NCI-H187 (cell line): ENCODE results near the gene ZNRF1.

Source experiments
- DNase-seq, 2 experiments: peaks; one replicate each; lab custom pipeline; 2025; lab: John Stamatoyannopoulos, UW

ZNRF1 gene

DNA sequence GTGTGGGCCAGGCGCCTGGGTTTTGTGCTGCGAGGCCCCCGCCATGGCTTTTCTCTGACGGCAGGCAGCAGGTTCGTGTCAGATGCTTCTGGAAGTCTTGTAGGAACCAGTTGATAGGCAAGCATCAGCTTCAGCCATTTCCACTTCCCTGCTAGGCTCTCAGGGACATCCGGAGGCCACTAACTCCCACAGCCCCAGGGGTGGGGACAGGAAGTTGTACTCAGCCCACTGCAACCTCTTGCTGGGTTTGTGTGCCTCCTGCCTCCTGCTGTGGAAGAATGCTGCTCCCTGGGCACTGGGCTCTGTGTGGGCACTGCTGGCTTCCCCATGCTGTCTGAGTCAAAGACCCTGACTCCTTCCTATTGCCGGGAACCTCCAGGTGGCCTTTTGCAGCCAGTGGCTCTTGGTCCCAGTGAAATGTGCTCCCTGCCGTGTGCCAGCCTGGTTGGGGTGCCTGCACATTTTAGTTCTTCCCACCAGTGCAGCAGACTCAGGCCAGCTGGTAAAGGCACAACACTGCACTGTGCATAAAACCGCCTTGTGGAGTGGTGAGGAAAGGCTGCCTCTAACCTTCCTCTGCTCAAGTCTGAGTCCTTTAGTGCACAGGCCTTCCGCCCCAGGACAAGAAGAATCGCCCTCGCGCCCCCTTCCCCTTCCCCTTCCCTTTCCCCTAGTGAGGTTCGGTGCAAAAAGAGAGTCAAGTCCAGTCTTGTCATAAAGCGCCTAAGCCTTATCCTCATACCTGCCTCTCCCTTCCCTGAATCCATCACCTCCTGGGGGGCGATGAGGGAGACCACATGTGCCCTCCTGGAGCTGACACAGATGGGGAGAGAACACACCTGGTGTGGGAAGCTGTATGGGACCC, 101.1 kb downstream of the ZNRF1 start:
- DNase-seq, result no peak

GRCh38 chr16:75100603-75100990, 101.8 kb downstream of the ZNRF1 start:
- no peak for DNase-seq

- no peak for DNase-seq
These were observed 102.8 kb downstream of the ZNRF1 start for GRCh38 chr16:75101635-75102034.

DNA sequence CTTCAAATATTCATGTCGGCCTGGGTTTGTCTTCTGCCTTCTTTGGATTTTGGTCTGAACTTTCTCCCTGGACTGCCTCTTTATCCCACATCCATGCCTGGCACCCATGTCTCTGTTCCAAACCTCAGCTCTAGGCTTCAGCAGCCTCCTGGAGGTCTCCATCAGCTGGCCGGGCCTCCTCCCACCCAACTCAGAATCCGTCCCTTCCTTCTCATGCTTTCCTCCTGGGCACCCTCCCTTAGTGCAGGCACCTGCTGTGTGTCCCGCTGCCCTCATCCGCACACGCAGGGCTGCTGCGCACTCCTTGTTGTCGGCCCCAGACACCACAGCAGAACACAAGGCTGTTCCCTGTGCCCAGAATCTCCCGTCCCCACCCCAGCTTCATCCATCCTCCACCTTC, 103.8 kb downstream of the ZNRF1 start:
- no peak for DNase-seq

GRCh38 chr16:75103994-75104393, 105.2 kb downstream of the ZNRF1 start:
- no peak for DNase-seq

- DNase-seq, result no peak
These were observed 106.0 kb downstream of the ZNRF1 start for GRCh38 chr16:75104836-75105235.

GRCh38 chr16:75105306-75106061, 106.7 kb downstream of the ZNRF1 start:
- no peak for DNase-seq

DNA sequence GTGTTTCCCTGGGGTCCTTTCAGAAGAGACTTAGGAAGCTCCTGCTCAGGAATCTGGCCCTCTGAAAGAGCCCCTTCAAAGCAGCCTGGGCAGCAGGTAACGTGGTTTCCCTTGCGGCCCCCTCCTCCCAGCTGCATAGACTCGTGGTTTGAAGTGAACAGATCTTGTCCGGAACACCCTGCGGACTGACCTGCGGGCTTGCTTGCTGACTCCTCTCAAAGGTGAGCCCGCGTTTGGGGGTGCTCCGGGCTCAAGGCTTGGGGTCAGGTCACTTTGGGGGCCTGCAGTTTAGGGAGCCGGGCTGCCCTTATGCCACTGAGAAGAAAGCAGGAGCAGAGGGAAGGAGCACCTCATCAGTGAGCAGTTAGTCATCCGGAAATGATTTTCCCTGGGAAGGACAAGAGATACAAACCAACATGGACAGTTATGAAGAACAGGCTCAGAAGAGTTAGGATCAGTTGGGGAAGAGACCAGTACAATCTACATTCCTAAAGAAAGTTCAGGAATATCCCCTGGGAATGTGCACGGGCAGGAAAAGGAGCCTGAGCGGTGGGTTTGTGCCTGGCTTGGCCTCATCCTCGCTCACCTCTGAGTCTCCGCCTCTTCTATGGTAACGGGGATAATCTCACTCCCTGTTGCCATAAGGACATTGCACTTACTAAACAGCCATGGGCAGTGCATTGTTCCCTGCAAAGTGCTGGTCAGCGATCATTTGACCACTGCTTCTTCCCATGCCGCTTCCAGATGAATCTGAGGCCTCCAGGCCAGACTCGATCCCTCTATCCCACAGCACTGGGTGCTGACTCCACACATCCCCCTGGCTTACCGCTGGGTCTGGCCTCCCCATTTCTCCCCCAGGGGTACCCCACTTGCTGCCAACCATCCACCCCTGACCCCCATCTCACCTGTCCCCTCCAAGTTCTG, 107.8 kb downstream of the ZNRF1 start:
- DNase-seq, result no peak

DNA sequence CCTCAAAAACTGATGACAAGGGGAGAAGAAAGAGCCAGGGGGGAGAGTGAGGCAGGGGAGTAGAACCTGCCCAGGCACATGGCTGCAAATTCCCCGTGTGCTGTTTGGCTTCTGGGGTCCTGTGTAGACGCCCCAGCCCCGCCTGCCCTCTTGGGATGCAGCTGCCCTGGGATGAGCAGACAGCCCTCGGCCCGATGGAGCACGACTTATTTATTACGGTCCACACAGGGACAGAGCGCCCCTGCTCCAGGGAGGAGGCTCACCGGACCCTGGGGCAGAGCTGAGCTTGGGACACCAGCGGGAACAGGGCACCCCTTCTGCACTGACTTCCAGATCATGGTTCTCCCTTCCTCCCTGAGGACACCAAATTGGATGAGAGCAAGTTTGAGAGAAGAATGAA, 108.7 kb downstream of the ZNRF1 start:
- DNase-seq, result no peak

- DNase-seq, result no peak
These were observed 110.2 kb downstream of the ZNRF1 start for GRCh38 chr16:75108792-75109731.

DNA sequence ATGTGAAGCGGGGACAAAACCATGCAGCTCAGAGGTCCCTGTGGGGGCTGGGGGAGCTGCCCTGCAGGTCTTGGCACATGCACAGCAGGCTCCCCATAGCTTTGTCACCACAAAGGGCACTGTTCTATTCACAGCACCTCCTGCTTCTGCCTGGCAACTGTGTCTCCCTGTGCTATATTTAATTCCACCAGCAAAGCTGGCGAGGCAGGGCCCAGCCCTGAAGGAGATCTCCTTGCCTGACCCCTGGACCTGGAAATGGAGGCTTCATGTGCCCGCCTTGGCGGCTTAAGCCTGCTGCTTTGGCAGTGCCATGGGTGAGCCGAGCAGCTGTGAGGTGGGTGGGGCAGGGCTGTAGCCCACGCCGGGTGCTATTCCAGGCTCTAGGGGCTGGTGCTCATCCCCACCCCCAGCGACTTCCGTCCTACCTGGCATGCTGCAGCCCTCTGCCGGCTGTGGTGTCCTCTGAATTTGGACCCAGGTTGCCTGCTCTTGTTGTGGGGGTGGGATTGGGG, 111.0 kb downstream of the ZNRF1 start:
- DNase-seq, result no peak

GRCh38 chr16:75110637-75111513, 112.1 kb downstream of the ZNRF1 start:
- DNase-seq, result peak; percentile 42 to 57

- DNase-seq, result no peak
These were observed 112.7 kb downstream of the ZNRF1 start for GRCh38 chr16:75111514-75111940.

DNA sequence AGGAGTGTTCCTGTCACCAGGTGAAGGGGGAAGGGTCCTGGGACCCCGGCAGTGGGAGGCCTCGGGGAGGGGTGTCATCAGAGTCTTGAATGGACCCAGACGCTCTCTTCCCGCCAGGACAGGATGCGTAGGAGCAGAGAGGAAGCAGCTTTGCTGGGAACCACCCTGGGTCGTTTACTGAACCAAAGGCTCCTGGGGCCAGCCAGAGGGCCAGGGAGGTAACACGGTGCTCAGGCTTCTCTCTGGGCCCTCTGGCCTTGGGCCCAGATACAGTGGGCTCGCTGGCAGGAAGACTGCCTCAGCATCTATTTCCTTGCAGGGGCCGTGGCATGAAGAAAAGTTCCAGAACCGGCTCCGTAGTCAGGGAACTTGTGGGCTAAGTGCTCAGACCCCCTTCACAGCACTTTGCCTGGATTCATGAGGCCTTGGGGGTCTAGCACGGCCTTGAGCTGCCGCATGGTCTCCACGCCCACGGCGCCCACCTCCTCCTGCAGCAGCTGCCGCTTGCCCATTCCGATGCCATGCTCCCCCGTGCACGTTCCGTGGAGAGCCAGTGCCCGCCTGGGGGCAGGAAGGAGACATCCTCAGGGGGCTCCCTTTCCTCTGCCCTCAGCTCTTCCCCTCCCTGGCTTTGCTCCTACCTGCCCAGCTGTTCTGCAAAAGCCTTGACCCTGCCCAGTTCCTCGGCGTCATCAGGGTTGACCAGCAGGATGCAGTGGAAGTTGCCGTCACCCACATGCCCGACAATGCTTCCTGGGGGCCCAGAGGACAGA, 113.3 kb downstream of the ZNRF1 start:
- DNase-seq, result no peak

DNA sequence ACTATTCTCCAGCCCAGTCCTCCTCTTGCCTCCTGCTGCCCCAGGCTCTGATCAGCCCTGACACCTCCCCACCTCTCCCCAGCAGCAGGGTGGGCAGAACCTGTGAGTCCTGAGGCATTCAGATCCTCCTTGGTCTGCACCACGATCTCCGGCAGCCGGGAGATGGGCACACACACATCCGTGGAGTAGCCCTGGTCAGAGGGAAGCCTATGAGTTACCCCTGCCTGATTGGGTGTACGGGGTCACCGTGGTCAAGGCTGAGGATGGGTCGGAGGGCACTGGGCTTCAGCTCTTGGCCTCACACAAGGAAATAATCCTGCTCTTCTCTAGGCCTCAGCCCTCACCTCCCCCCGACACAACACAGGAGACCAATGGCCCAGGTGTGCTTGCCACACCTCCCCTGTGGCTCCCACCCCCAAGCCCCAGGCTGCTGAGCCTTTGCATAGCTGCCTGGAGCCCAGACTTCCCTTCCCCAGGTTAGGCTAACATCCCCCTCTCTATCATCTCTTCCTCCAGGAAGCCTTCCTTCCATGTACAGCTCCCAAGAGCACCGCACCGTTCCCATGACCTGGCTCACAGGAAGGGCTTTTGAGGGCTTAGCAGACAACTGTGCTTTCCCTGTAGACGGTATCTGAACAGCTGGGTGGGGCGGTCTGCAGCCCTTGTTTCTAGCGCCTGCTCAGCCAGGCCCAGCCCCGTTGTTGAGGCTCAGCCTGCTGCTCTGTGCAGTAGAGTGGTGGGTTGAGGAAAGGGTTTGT, 114.1 kb downstream of the ZNRF1 start:
- DNase-seq, result no peak

DNA sequence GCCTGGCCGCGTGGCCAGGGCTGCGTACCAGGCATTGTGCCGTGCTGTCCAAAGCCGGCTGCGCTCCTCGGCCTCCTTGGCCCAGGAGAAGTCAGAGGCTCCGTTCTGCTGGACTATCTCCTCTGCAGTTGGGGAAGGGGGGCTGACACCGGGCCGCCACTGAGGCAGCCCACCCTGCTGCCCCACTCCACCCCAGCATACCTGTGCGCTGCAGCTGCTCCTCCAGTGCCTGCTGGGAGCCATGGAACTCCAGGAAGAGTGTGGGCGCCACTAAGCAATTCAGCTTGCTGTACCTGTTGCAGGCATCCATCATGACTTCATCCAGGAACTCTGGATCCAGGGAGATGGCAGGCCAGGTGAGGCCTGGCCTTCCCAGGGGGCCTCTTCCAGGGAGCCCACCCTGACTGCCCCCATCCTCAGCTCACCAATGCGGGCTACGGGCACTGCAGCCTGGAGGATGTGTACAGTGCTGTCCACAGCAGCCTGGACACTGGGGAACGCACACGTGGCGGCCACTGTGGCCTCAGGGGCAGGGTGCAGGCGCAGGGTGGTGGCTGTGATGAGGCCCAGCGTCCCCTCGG, 114.8 kb downstream of the ZNRF1 start:
- DNase-seq, result no peak

GRCh38 chr16:75114179-75114945, 115.5 kb downstream of the ZNRF1 start:
- DNase-seq, result no peak
